Stomach smooth muscle (tissue), 2 donors: ENCODE results near the gene VCL.
A peak's percentile ranks its signal among the peaks of the same experiment; 100 is the strongest.
"Not testable (repeated sequence)": the region's sequence is repeated elsewhere in the genome, so short reads cannot be mapped to it uniquely, and the experiment has no call there.

ENCODE experiments used
- H3K27ac ChIP-seq: one replicate; pipeline ENCODE4 v1.7.0; 2013; ENCODE audit warnings: mild to moderate bottlenecking, low read length, inconsistent platforms
- H3K27me3 ChIP-seq, 2 donors: one replicate each; pipeline ENCODE4 v1.7.0; 2013; ENCODE audit warnings: low read length in 2 of 2; ENCODE audit not compliant: insufficient read depth in 2 of 2, control insufficient read depth in 1 of 2
- H3K36me3 ChIP-seq, 2 donors: one replicate each; pipeline ENCODE4 v1.7.0; 2013; ENCODE audit warnings: low read length in 2 of 2; ENCODE audit not compliant: control insufficient read depth in 2 of 2, insufficient read depth in 2 of 2
- H3K4me1 ChIP-seq: one replicate; pipeline ENCODE4 v1.7.0; 2013; ENCODE audit warnings: low read length; ENCODE audit not compliant: control insufficient read depth, insufficient read depth
- H3K4me3 ChIP-seq, 2 donors: one replicate each; pipeline ENCODE4 v1.7.0; 2013; ENCODE audit warnings: low read length in 2 of 2
- H3K9ac ChIP-seq, 2 donors: one replicate each; pipeline ENCODE4 v1.7.0; 2013; ENCODE audit warnings: low read length in 2 of 2, mild to moderate bottlenecking in 1 of 2
- H3K9me3 ChIP-seq, 2 donors: one replicate each; pipeline ENCODE4 v1.7.0; 2013; ENCODE audit warnings: low read length in 2 of 2; ENCODE audit not compliant: control insufficient read depth in 2 of 2
- donor health status: healthy.
- donor health status: Pancreatic carcinoma.

VCL gene

GRCh38 chr10:74056050-74056818, 58.3 kb downstream of the VCL start:
- H3K4me3 ChIP-seq: peak overlapping the region in 1 of 2 donors; percentile 3
- H3K36me3 ChIP-seq: no peaks in the 10 kb centered on the region
- no peak overlapping the region for H3K9ac ChIP-seq
- H3K27me3 ChIP-seq: no peaks in the 10 kb centered on the region
- peaks cover 31% of the 10 kb centered on the region for H3K4me1 ChIP-seq
- no peaks in the 10 kb centered on the region for H3K9me3 ChIP-seq
- no peak overlapping the region for H3K27ac ChIP-seq

DNA sequence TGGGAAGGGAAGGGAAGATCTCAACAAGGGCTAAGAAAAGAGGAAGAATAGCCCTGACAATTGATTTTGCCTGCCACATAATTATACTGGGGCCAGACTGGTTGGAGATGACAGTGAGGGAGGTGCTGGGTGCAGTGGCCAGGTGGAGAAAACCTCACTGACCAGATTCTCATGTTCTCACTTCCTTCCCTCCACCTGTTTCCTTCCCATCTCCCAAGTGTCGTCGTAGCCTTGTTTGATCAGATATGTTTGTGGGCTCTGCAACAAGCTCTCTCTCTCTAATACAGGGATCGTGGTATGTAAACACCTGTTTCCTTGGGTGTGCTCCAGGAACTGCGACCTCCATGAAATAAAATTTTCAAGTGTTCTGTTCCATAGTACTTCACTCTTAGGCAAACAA, 60.2 kb downstream of the VCL start:
- no peak overlapping the region for H3K9ac ChIP-seq
- H3K27ac ChIP-seq: no peak overlapping the region

DNA sequence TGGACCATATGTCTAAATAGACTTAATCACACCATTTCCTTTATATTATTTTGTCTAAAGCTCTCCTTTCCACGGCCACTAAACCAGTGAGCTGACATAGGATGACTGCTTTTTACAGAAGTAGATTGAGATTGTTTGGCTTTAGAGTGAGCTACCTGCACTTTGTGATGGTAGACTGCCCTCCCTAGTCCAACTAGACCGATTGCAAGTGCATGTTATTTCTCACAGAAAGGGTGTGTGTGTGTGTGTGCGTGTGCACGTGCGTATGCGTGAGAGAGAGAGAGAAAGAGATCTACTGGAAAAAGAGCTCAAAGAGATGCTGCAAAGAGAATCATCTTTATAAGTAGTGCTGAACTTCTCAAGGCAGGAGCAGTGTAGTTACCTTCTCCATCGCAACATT, 60.7 kb downstream of the VCL start:
- Histone ChIP-seq H3K36me3 (peaks cover 2 to 3% of the 10 kb centered on the region in 2 donors), H3K4me1 (peaks cover 28% of the 10 kb centered on the region), H3K4me3 (no peak overlapping the region), H3K9me3 (peaks cover 0 to 3% of the 10 kb centered on the region in 2 donors), H3K9ac (no peak overlapping the region), H3K27ac (no peak overlapping the region), H3K27me3 (no peaks in the 10 kb centered on the region)

More for the DNA sequence above, 60.2 kb downstream of the VCL start:
- no peak overlapping the region for H3K4me3 ChIP-seq
- H3K9me3 ChIP-seq: no peaks in the 10 kb centered on the region
- H3K36me3 ChIP-seq: no peaks in the 10 kb centered on the region
- H3K4me1 ChIP-seq: peaks cover 28% of the 10 kb centered on the region
- H3K27me3 ChIP-seq: no peaks in the 10 kb centered on the region

DNA sequence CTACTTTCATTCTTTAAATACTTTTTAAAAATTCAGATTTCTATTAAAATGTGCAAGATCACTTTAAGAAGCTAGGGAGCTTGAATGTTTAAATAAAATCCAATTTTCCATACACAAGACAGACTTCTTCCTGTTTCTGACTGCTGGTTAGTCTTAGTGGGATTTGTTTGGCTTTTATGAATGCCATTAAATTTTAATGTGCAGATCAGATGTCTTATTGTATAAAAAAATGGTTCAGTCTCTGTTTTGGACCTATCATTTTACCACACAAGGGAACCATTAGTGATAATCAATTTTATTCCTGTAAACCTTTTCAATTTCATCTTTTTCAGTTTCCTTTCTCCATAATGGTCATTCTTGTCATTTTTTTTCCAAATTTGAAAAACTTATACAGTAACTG, 63.2 kb downstream of the VCL start:
- Histone ChIP-seq H3K9ac (no peak overlapping the region), H3K36me3 (peaks cover 7 to 10% of the 10 kb centered on the region in 2 donors), H3K4me3 (no peak overlapping the region), H3K4me1 (peaks cover 25% of the 10 kb centered on the region), H3K27ac (no peak overlapping the region), H3K9me3 (peaks cover 0 to 3% of the 10 kb centered on the region in 2 donors), H3K27me3 (no peaks in the 10 kb centered on the region)

- not testable (repeated sequence) for H3K27me3 ChIP-seq, H3K4me3 ChIP-seq, H3K36me3 ChIP-seq, H3K9me3 ChIP-seq, H3K9ac ChIP-seq, H3K27ac ChIP-seq
- peaks cover 19% of the 10 kb centered on the region for H3K4me1 ChIP-seq
These were observed 64.1 kb downstream of the VCL start for GRCh38 chr10:74061978-74062377.

- no peak overlapping the region for H3K27ac ChIP-seq
- H3K4me1 ChIP-seq: peaks cover 9% of the 10 kb centered on the region
- H3K27me3 ChIP-seq: no peaks in the 10 kb centered on the region
These were observed 65.3 kb downstream of the VCL start for GRCh38 chr10:74063256-74063655.

GRCh38 chr10:74067373-74068352, 69.7 kb downstream of the VCL start:
- H3K27me3 ChIP-seq: no peaks in the 10 kb centered on the region
- no peak overlapping the region for H3K27ac ChIP-seq
- H3K9me3 ChIP-seq: peaks cover 0 to 3% of the 10 kb centered on the region in 2 donors
- H3K4me1 ChIP-seq: peaks cover 7% of the 10 kb centered on the region
- H3K4me3 ChIP-seq: no peak overlapping the region
- H3K9ac ChIP-seq: no peak overlapping the region
- peaks cover 12 to 13% of the 10 kb centered on the region in 2 donors for H3K36me3 ChIP-seq

More at GRCh38 chr10:74063256-74063655, 65.3 kb downstream of the VCL start:
- H3K9me3 ChIP-seq: peaks cover 0 to 3% of the 10 kb centered on the region in 2 donors
- no peak overlapping the region for H3K9ac ChIP-seq
- peaks cover 7 to 10% of the 10 kb centered on the region in 2 donors for H3K36me3 ChIP-seq
- no peak overlapping the region for H3K4me3 ChIP-seq

GRCh38 chr10:74071157-74071556, 73.2 kb downstream of the VCL start:
- no peaks in the 10 kb centered on the region for H3K27me3 ChIP-seq
- no peak overlapping the region for H3K27ac ChIP-seq
- H3K9ac ChIP-seq: peak overlapping the region in 1 of 2 donors; percentile 31
- H3K36me3 ChIP-seq: peaks cover 23 to 24% of the 10 kb centered on the region in 2 donors
- no peak overlapping the region for H3K4me3 ChIP-seq
- peaks cover 7% of the 10 kb centered on the region for H3K4me1 ChIP-seq
- H3K9me3 ChIP-seq: no peaks in the 10 kb centered on the region

- peaks cover 13% of the 10 kb centered on the region for H3K4me1 ChIP-seq
These were observed 74.6 kb downstream of the VCL start for GRCh38 chr10:74072503-74072902.

GRCh38 chr10:74075906-74076305, 78.0 kb downstream of the VCL start:
- Histone ChIP-seq H3K9me3 (no peaks in the 10 kb centered on the region), H3K9ac (no peak overlapping the region), H3K27me3 (no peaks in the 10 kb centered on the region), H3K27ac (no peak overlapping the region), H3K4me3 (no peak overlapping the region), H3K4me1 (peaks cover 18% of the 10 kb centered on the region), H3K36me3 (peaks cover 22 to 25% of the 10 kb centered on the region in 2 donors)

More at GRCh38 chr10:74072503-74072902, 74.6 kb downstream of the VCL start:
- Histone ChIP-seq H3K36me3 (peaks cover 23 to 25% of the 10 kb centered on the region in 2 donors), H3K9ac (no peak overlapping the region), H3K4me3 (no peak overlapping the region), H3K27me3 (no peaks in the 10 kb centered on the region), H3K9me3 (no peaks in the 10 kb centered on the region), H3K27ac (no peak overlapping the region)
